H1 (cell line): ENCODE measurements around the gene TMEM50A. TPM values are rescaled to one million over a fixed set of nuclear protein-coding genes. Genes with fewer than 3 reads are reported as not detected.

Experiments
- CTCF ChIA-PET: fragments of 300-600 bp; sonication (Branson Sonifier 250); formaldehyde crosslinking; loops from one replicate; lab custom pipeline; 2021; ENCODE audit not compliant: partially characterized antibody; lab: Charles Lee
- POLR2A ChIA-PET: fragments of 300-600 bp; sonication (Branson Sonifier 250); formaldehyde crosslinking; loops from one replicate; lab custom pipeline; 2021; ENCODE audit warnings: inconsistent platforms; ENCODE audit not compliant: partially characterized antibody; lab: Charles Lee
- DNase-seq, 2 experiments: peaks; one replicate each; pipeline versions ENCODE4 v3.0.0 to v3.0.0-alpha.2; 2010 to 2022; ENCODE audit warnings: low spot score in 2 of 2, low read depth in 1 of 2, mixed read lengths in 1 of 2
- FAIRE-seq: peaks from 2 replicates; lab custom pipeline; 2011; peaks lifted over from hg19 to GRCh38; lab: Jason Lieb, UNC
- H2AFZ ChIP-seq: 2 replicates; pipeline ENCODE4 v1.8.1; 2012; ENCODE audit warnings: low read length, inconsistent platforms
- H2AK5ac ChIP-seq: 2 replicates; pipeline ENCODE4 v1.6.1; 2013; ENCODE audit warnings: low read depth, low read length
- H2BK120ac ChIP-seq: replicated peaks from 2 replicates; pipeline ENCODE3; 2013; ENCODE audit warnings: low read depth, low read length, inconsistent platforms
- H2BK12ac ChIP-seq: 2 replicates; pipeline ENCODE4 v1.6.1; 2013; ENCODE audit warnings: low read depth, low read length
- H2BK15ac ChIP-seq: 2 replicates; pipeline ENCODE4 v1.6.1; 2013; ENCODE audit warnings: low read length
- H2BK20ac ChIP-seq: 2 replicates; pipeline ENCODE4 v1.6.1; 2013; ENCODE audit warnings: low read length
- H2BK5ac ChIP-seq: 2 replicates; pipeline ENCODE4 v1.6.1; 2013; ENCODE audit warnings: low read depth, low read length
- H3K14ac ChIP-seq: 2 replicates; pipeline ENCODE4 v1.6.1; 2013; ENCODE audit warnings: inconsistent platforms; ENCODE audit not compliant: insufficient read length
- H3K18ac ChIP-seq: 2 replicates; pipeline ENCODE4 v1.6.1; 2013; ENCODE audit warnings: low read length; ENCODE audit errors: extremely low read depth
- H3K23ac ChIP-seq: 2 replicates; pipeline ENCODE4 v1.6.1; 2013; ENCODE audit warnings: inconsistent platforms; ENCODE audit not compliant: insufficient read length
- H3K23me2 ChIP-seq: 2 replicates; pipeline ENCODE4 v1.6.1; 2013; ENCODE audit warnings: low read depth, low read length
- H3K27ac ChIP-seq: 2 replicates; pipeline ENCODE4 v1.6.1; 2011; ENCODE audit warnings: low read depth, low read length, inconsistent platforms
- H3K27me3 ChIP-seq, 4 experiments: replicated peaks in 1 of 4; 1 replicate in 1 of 4; 2 replicates in 3 of 4; pipeline versions ENCODE4 v1.6.1 to v1.8.1; 2011 to 2013; ENCODE audit warnings: low read length in 3 of 4, mild to moderate bottlenecking in 3 of 4, inconsistent platforms in 2 of 4, mixed read lengths in 2 of 4, moderate library complexity in 1 of 4; ENCODE audit not compliant: control insufficient read depth in 3 of 4, insufficient read depth in 3 of 4; ENCODE audit errors: extremely low read depth in 1 of 4
- H3K36me3 ChIP-seq, 4 experiments: 2 replicates each; pipeline versions ENCODE4 v1.6.1 to v1.8.1; 2011 to 2013; ENCODE audit warnings: mild to moderate bottlenecking in 4 of 4, low read length in 3 of 4, moderate library complexity in 2 of 4, control low read depth in 1 of 4, inconsistent platforms in 1 of 4; ENCODE audit not compliant: insufficient read depth in 4 of 4, control insufficient read depth in 2 of 4
- H3K4ac ChIP-seq: replicated peaks from 2 replicates; pipeline ENCODE3; 2013; ENCODE audit warnings: low read length, low read depth, mixed read lengths, inconsistent platforms; ENCODE audit not compliant: insufficient read length
- H3K4me1 ChIP-seq, 4 experiments: replicated peaks in 1 of 4; 1 replicate in 1 of 4; 2 replicates in 3 of 4; pipeline versions ENCODE4 v1.6.1 to v1.8.1; 2011 to 2013; ENCODE audit warnings: low read length in 3 of 4, inconsistent platforms in 2 of 4, mixed read lengths in 1 of 4; ENCODE audit not compliant: insufficient read depth in 4 of 4, control insufficient read depth in 3 of 4
- H3K4me2 ChIP-seq, 2 experiments: 2 replicates each; pipeline versions ENCODE4 v1.6.1 to v1.8.1; 2011 to 2013; ENCODE audit warnings: low read depth in 2 of 2, low read length in 2 of 2, control low read depth in 1 of 2, inconsistent platforms in 1 of 2, mild to moderate bottlenecking in 1 of 2; ENCODE audit not compliant: insufficient read depth in 1 of 2
- H3K4me3 ChIP-seq, 4 experiments: fragments of 200-600, 300-600 bp in 1 of 4; sonication (generic), shearing (Covaris generic), sonication (Bioruptor Twin) in 1 of 4; 2 replicates each; pipeline versions ENCODE4 v1.5.1 to v1.8.1; 2011 to 2016; ENCODE audit warnings: low read length in 4 of 4, low read depth in 3 of 4, control low read depth in 2 of 4, inconsistent platforms in 2 of 4, mild to moderate bottlenecking in 2 of 4, mixed read lengths in 1 of 4, moderate library complexity in 1 of 4; ENCODE audit not compliant: insufficient read depth in 2 of 4; ENCODE audit errors: extremely low read depth in 1 of 4
- H3K56ac ChIP-seq: replicated peaks from 2 replicates; pipeline ENCODE3; 2013; ENCODE audit warnings: low read depth, mild to moderate bottlenecking, mixed read lengths, low read length, inconsistent platforms; ENCODE audit not compliant: insufficient read length
- H3K79me1 ChIP-seq: 2 replicates; pipeline ENCODE4 v1.6.1; 2013; ENCODE audit warnings: low read depth, low read length, control low read depth
- H3K79me2 ChIP-seq, 2 experiments: 2 replicates each; pipeline versions ENCODE4 v1.6.1 to v1.8.1; 2012 to 2013; ENCODE audit warnings: low read length in 2 of 2, mild to moderate bottlenecking in 2 of 2, inconsistent platforms in 1 of 2; ENCODE audit not compliant: insufficient read depth in 2 of 2, control insufficient read depth in 1 of 2
- H3K9ac ChIP-seq, 4 experiments: replicated peaks in 1 of 4; 1 replicate in 1 of 4; 2 replicates in 3 of 4; pipeline versions ENCODE4 v1.6.1 to v1.8.1; 2011 to 2013; ENCODE audit warnings: low read depth in 3 of 4, low read length in 3 of 4, control low read depth in 2 of 4, mild to moderate bottlenecking in 2 of 4, moderate library complexity in 2 of 4, inconsistent platforms in 1 of 4; ENCODE audit errors: extremely low read depth in 1 of 4
- H3K9me3 ChIP-seq, 2 experiments: 2 replicates each; pipeline versions ENCODE4 v1.6.1 to v1.8.1; 2012 to 2013; ENCODE audit warnings: mild to moderate bottlenecking in 2 of 2, moderate library complexity in 2 of 2, control low read depth in 1 of 2, inconsistent platforms in 1 of 2, low read depth in 1 of 2, low read length in 1 of 2, mixed read lengths in 1 of 2; ENCODE audit not compliant: insufficient read depth in 2 of 2
- H4K20me1 ChIP-seq, 2 experiments: replicated peaks in 1 of 2; 2 replicates each; pipeline versions ENCODE3 to v1.8.1; 2011 to 2013; ENCODE audit warnings: inconsistent platforms in 2 of 2, low read length in 2 of 2, mild to moderate bottlenecking in 1 of 2; ENCODE audit not compliant: insufficient read depth in 2 of 2, control insufficient read depth in 1 of 2
- H4K5ac ChIP-seq: 2 replicates; pipeline ENCODE4 v1.6.1; 2013; ENCODE audit warnings: low read length, low read depth, mixed read lengths, inconsistent platforms; ENCODE audit not compliant: insufficient read length
- H4K8ac ChIP-seq: 2 replicates; pipeline ENCODE4 v1.8.0; 2013; ENCODE audit warnings: mild to moderate bottlenecking, moderate library complexity, low read length, inconsistent platforms; ENCODE audit not compliant: insufficient read depth; ENCODE audit errors: extremely low read depth
- H4K91ac ChIP-seq: replicated peaks from 2 replicates; pipeline ENCODE3; 2013; ENCODE audit warnings: low read length, mixed read lengths, inconsistent platforms; ENCODE audit not compliant: insufficient read length
- CBX8 ChIP-seq: fragments of 300-800, 300-1000 bp; sonication (generic); IDR thresholded peaks from 2 replicates; pipeline ENCODE4 v1.7.1; 2016; ENCODE audit warnings: low read depth, low read length, borderline replicate concordance
- CEBPB ChIP-seq: IDR thresholded peaks from 2 replicates; pipeline ENCODE4 v1.6.1; 2012; ENCODE audit warnings: low read depth, low read length
- CTBP2 ChIP-seq: IDR thresholded peaks from 2 replicates; pipeline ENCODE4 v1.7.0; 2011; ENCODE audit warnings: borderline replicate concordance, mild to moderate bottlenecking, moderate library complexity, mixed read lengths, low read length; ENCODE audit not compliant: insufficient read depth, insufficient read length
- E2F6 ChIP-seq: IDR thresholded peaks from 2 replicates; pipeline ENCODE4 v1.6.1; 2012; ENCODE audit warnings: inconsistent platforms
- RFX5 ChIP-seq: IDR thresholded peaks from 2 replicates; pipeline ENCODE4 v1.6.1; 2011; ENCODE audit warnings: low read depth, low read length, improper control_type of control experiment, borderline replicate concordance
- WGBS, 2 experiments: shearing (Covaris generic) in 1 of 2; methylation state at CpG; one replicate each; pipeline versions ENCODE4 v1.1.6 to v1.1.7; 2013 to 2015; ENCODE audit warnings: low lambda C conversion rate in 2 of 2, mixed read lengths in 2 of 2, inconsistent platforms in 1 of 2, low coverage in 1 of 2, missing lambda C conversion rate in 1 of 2; ENCODE audit not compliant: insufficient replicate concordance in 2 of 2, insufficient coverage in 1 of 2, insufficient read length in 1 of 2; ENCODE audit errors: extremely low coverage in 1 of 2, missing lambda C conversion rate in 1 of 2; 5-methylcytosine and 5-hydroxymethylcytosine counted together
- polyA plus RNA-seq, 7 experiments: library from polyadenylated mRNA; depleted of rRNA in 3 of 7; stranded (reverse) in 5 of 7; unstranded in 2 of 7; fragments of >200 nt in 5 of 7; fragments of 200-250 nt in 2 of 7; gene quantifications; 1 replicate in 5 of 7; 2 replicates in 1 of 7; 4 replicates in 1 of 7; pipeline versions ENCODE4 v1.2.1 to v1.2.3, GENCODE V29; 2011 to 2013; ENCODE audit warnings: missing spikeins in 2 of 7, mixed read lengths in 2 of 7
- total RNA-seq: library from RNA; stranded (reverse); fragmentation: NEBNext Ultra II Directional; extraction: Animal tissue kit (Norgen Biotek cat#: 25700); gene quantifications from 2 replicates; pipeline ENCODE4 v1.2.1, GENCODE V29; 2021

Gene TMEM50A
- total and polyA plus RNA-seq, 2 of the 8 experiments (the other 6 are each of a cell fraction or from before 2014, with no cell fraction given): 98.6 to 111 TPM

DNA sequence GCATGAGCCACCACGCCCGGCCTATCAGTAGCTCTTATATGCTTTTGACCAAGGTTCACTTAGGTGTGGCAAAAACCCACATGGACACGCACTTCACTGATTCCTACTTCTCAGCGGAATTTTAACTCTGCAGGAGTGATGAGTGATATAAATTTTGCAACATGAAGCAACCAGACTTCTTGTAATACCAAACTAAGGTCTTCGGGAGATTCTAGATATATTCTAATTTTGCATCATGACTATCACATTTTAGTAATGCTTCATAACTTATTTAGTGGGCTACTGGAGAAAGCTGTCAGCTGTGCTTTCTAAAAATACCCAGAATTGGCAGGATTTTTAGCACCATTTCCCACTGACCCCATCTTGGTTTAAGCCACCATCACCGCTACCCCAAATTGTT is 54.7 kb downstream of the TMEM50A start:
- H3K79me2 ChIP-seq: no peaks in the 10 kb centered on the region
- CTCF ChIA-PET: no interaction called here
- no peak overlapping the region for H3K4me3 ChIP-seq
- H3K4ac ChIP-seq: no peak overlapping the region
- FAIRE-seq (no peak), DNase-seq (peak in 1 of 2 experiments; percentile 22)
- no peak overlapping the region for H2BK20ac ChIP-seq
- no peak overlapping the region for H4K8ac ChIP-seq
- H4K5ac ChIP-seq: no peak overlapping the region
- H3K14ac ChIP-seq: no peak overlapping the region
- no peak overlapping the region for H2BK12ac ChIP-seq
- 90% methylated on average over 6 of the region's 6 CpGs; no CpG with 5 or more reads in 1 of the 2 experiments for WGBS, 2 experiments
- no peaks in the 10 kb centered on the region for H3K23me2 ChIP-seq
- H3K36me3 ChIP-seq: no peaks in the 10 kb centered on the region
- H3K79me1 ChIP-seq: no peaks in the 10 kb centered on the region
- no peak overlapping the region for H2BK120ac ChIP-seq
- H3K18ac ChIP-seq: no peak overlapping the region
- H3K9ac ChIP-seq: no peak overlapping the region
- no peak overlapping the region for H2BK5ac ChIP-seq
- POLR2A ChIA-PET: no interaction called here
- H2AK5ac ChIP-seq: no peak overlapping the region
- no peak overlapping the region for H2BK15ac ChIP-seq
- H4K20me1 ChIP-seq: no peaks in the 10 kb centered on the region
- H3K4me1 ChIP-seq: no peaks in the 10 kb centered on the region
- no peak overlapping the region for H3K56ac ChIP-seq
- no peak overlapping the region for H3K23ac ChIP-seq
- no peak overlapping the region for H4K91ac ChIP-seq
- H3K27me3 ChIP-seq: no peaks in the 10 kb centered on the region
- H3K9me3 ChIP-seq: no peaks in the 10 kb centered on the region
- no peak overlapping the region for H3K4me2 ChIP-seq
- H2AFZ ChIP-seq: no peak overlapping the region
- no peak overlapping the region for H3K27ac ChIP-seq
- TF ChIP-seq RFX5: no peak
- no peak for TF ChIP-seq CTBP2
- TF ChIP-seq CBX8: no peak
- no peak for TF ChIP-seq CEBPB
- no peak for TF ChIP-seq E2F6
